ENCODE measurements around the gene MS4A4E.
"Not testable (repeated sequence)": the region's sequence is repeated elsewhere in the genome, so short reads cannot be mapped to it uniquely, and the experiment has no call there.

MS4A4E gene

GRCh38 chr11:60169264-60169915 lies 73.5 kb downstream of the MS4A4E start:
- Histone ChIP-seq H3K4me3 (ENCODE audit: low read depth in 1 of 2, low read length in 2 of 2) (no peak overlapping the region), H3K36me3 (ENCODE audit: control insufficient read depth in 1 of 2, insufficient read depth in 2 of 2, low read length in 2 of 2) (no peaks in the 10 kb centered on the region), H3K27ac (ENCODE audit: low read length) (no peak overlapping the region), H3K27me3 (ENCODE audit: low read depth, low read length) (no peaks in the 10 kb centered on the region), H3K9me3 (ENCODE audit: control insufficient read depth in 1 of 2, low read length in 2 of 2) (no peaks in the 10 kb centered on the region), H3K4me1 (ENCODE audit: control insufficient read depth in 1 of 2, insufficient read depth in 2 of 2, low read length in 2 of 2) (no peaks in the 10 kb centered on the region)

- no peaks in the 10 kb centered on the region for H3K36me3 ChIP-seq (ENCODE audit: control insufficient read depth in 1 of 2, insufficient read depth in 2 of 2, low read length in 2 of 2)
- H3K4me1 ChIP-seq (ENCODE audit: control insufficient read depth in 1 of 2, insufficient read depth in 2 of 2, low read length in 2 of 2) = no peaks in the 10 kb centered on the region
- H3K27me3 ChIP-seq (ENCODE audit: low read depth, low read length) = no peaks in the 10 kb centered on the region
- no peaks in the 10 kb centered on the region for H3K9me3 ChIP-seq (ENCODE audit: control insufficient read depth in 1 of 2, low read length in 2 of 2)
- H3K27ac ChIP-seq (ENCODE audit: low read length) = no peak overlapping the region
- H3K4me3 ChIP-seq (ENCODE audit: low read depth in 1 of 2, low read length in 2 of 2) = no peak overlapping the region
Observed at GRCh38 chr11:60168306-60168705, 74.6 kb downstream of the MS4A4E start.

DNA sequence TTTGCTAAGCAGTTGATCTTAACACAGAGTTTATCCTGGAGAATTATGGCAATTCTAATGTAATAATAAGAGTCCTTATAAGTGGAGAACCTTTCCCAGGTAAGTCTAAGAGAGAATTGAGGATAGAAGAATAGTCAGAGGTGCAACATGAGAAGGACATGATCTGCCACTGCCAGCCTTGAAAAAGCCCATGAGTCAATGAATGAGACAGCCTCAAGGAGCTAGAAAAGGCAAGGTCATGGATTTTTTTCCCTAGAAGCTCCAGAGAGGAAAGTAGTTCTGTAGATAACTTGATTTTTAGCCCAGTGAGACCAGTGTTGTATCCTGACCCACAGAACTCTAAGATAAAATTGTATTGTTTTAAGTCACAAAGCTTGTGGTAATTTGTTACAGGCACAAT lies 77.0 kb downstream of the MS4A4E start:
- Histone ChIP-seq H3K9me3 (ENCODE audit: control insufficient read depth in 1 of 2, low read length in 2 of 2) (no peaks in the 10 kb centered on the region), H3K36me3 (ENCODE audit: control insufficient read depth in 1 of 2, insufficient read depth in 2 of 2, low read length in 2 of 2) (no peaks in the 10 kb centered on the region), H3K27ac (ENCODE audit: low read length) (no peak overlapping the region), H3K27me3 (ENCODE audit: low read depth, low read length) (no peaks in the 10 kb centered on the region), H3K4me3 (ENCODE audit: low read depth in 1 of 2, low read length in 2 of 2) (no peak overlapping the region), H3K4me1 (ENCODE audit: control insufficient read depth in 1 of 2, insufficient read depth in 2 of 2, low read length in 2 of 2) (no peaks in the 10 kb centered on the region)

GRCh38 chr11:60165538-60165937 lies 77.4 kb downstream of the MS4A4E start:
- H3K9me3 ChIP-seq (ENCODE audit: control insufficient read depth in 1 of 2, low read length in 2 of 2) = no peaks in the 10 kb centered on the region
- no peak overlapping the region for H3K27ac ChIP-seq (ENCODE audit: low read length)
- no peaks in the 10 kb centered on the region for H3K27me3 ChIP-seq (ENCODE audit: low read depth, low read length)
- H3K4me3 ChIP-seq (ENCODE audit: low read depth in 1 of 2, low read length in 2 of 2) = no peak overlapping the region
- no peaks in the 10 kb centered on the region for H3K36me3 ChIP-seq (ENCODE audit: control insufficient read depth in 1 of 2, insufficient read depth in 2 of 2, low read length in 2 of 2)
- H3K4me1 ChIP-seq (ENCODE audit: control insufficient read depth in 1 of 2, insufficient read depth in 2 of 2, low read length in 2 of 2) = no peaks in the 10 kb centered on the region

- no peaks in the 10 kb centered on the region for H3K4me1 ChIP-seq (ENCODE audit: control insufficient read depth in 1 of 2, insufficient read depth in 2 of 2, low read length in 2 of 2)
- H3K27ac ChIP-seq (ENCODE audit: low read length) = no peak overlapping the region
- H3K4me3 ChIP-seq (ENCODE audit: low read depth in 1 of 2, low read length in 2 of 2) = no peak overlapping the region
- no peaks in the 10 kb centered on the region for H3K27me3 ChIP-seq (ENCODE audit: low read depth, low read length)
- no peaks in the 10 kb centered on the region for H3K36me3 ChIP-seq (ENCODE audit: control insufficient read depth in 1 of 2, insufficient read depth in 2 of 2, low read length in 2 of 2)
- H3K9me3 ChIP-seq (ENCODE audit: control insufficient read depth in 1 of 2, low read length in 2 of 2) = no peaks in the 10 kb centered on the region
Observed at GRCh38 chr11:60164550-60165075, 78.3 kb downstream of the MS4A4E start.

- Histone ChIP-seq H3K36me3 (ENCODE audit: control insufficient read depth in 1 of 2, insufficient read depth in 2 of 2, low read length in 2 of 2) (no peaks in the 10 kb centered on the region), H3K27me3 (ENCODE audit: low read depth, low read length) (no peaks in the 10 kb centered on the region), H3K4me3 (ENCODE audit: low read depth in 1 of 2, low read length in 2 of 2) (no peak overlapping the region), H3K27ac (ENCODE audit: low read length) (no peak overlapping the region), H3K4me1 (ENCODE audit: control insufficient read depth in 1 of 2, insufficient read depth in 2 of 2, low read length in 2 of 2) (no peaks in the 10 kb centered on the region), H3K9me3 (ENCODE audit: control insufficient read depth in 1 of 2, low read length in 2 of 2) (no peaks in the 10 kb centered on the region)
Observed at GRCh38 chr11:60161766-60162165, 81.2 kb downstream of the MS4A4E start.

GRCh38 chr11:60161107-60161506 lies 81.8 kb downstream of the MS4A4E start:
- H3K27me3 ChIP-seq (ENCODE audit: low read depth, low read length) = no peaks in the 10 kb centered on the region
- H3K36me3 ChIP-seq (ENCODE audit: control insufficient read depth in 1 of 2, insufficient read depth in 2 of 2, low read length in 2 of 2) = no peaks in the 10 kb centered on the region
- no peaks in the 10 kb centered on the region for H3K4me1 ChIP-seq (ENCODE audit: control insufficient read depth in 1 of 2, insufficient read depth in 2 of 2, low read length in 2 of 2)
- H3K27ac ChIP-seq (ENCODE audit: low read length) = no peak overlapping the region
- no peaks in the 10 kb centered on the region for H3K9me3 ChIP-seq (ENCODE audit: control insufficient read depth in 1 of 2, low read length in 2 of 2)
- H3K4me3 ChIP-seq (ENCODE audit: low read depth in 1 of 2, low read length in 2 of 2) = no peak overlapping the region

DNA sequence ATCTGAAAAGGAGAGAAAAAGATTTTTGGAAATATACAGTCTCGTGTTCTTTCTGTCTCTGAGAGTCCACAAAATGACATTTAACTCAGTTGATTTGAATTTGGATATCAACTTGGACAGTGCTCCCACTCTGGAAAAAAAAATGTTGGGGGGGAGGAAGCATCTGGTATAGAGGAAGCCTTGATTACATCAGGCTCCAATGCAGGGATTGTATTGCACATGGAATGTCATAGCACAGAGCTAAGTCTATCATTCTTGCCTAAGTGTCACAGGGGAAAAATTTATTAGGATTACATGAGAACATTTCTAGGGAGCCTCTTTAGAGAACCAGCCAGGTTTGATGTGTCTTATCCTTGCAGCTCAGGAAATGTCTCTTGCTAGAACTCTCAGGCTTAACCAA lies 83.1 kb downstream of the MS4A4E start:
- Histone ChIP-seq H3K27me3 (ENCODE audit: low read depth, low read length) (no peaks in the 10 kb centered on the region), H3K36me3 (ENCODE audit: control insufficient read depth in 1 of 2, insufficient read depth in 2 of 2, low read length in 2 of 2) (no peaks in the 10 kb centered on the region), H3K27ac (ENCODE audit: low read length) (no peak overlapping the region), H3K9me3 (ENCODE audit: control insufficient read depth in 1 of 2, low read length in 2 of 2) (no peaks in the 10 kb centered on the region), H3K4me3 (ENCODE audit: low read depth in 1 of 2, low read length in 2 of 2) (no peak overlapping the region), H3K4me1 (ENCODE audit: control insufficient read depth in 1 of 2, insufficient read depth in 2 of 2, low read length in 2 of 2) (no peaks in the 10 kb centered on the region)

GRCh38 chr11:60159284-60159683 lies 83.7 kb downstream of the MS4A4E start:
- Histone ChIP-seq H3K36me3 (ENCODE audit: control insufficient read depth in 1 of 2, insufficient read depth in 2 of 2, low read length in 2 of 2) (no peaks in the 10 kb centered on the region), H3K27me3 (ENCODE audit: low read depth, low read length) (no peaks in the 10 kb centered on the region), H3K4me3 (ENCODE audit: low read depth in 1 of 2, low read length in 2 of 2) (no peak overlapping the region), H3K27ac (ENCODE audit: low read length) (no peak overlapping the region), H3K4me1 (ENCODE audit: control insufficient read depth in 1 of 2, insufficient read depth in 2 of 2, low read length in 2 of 2) (no peaks in the 10 kb centered on the region), H3K9me3 (ENCODE audit: control insufficient read depth in 1 of 2, low read length in 2 of 2) (no peaks in the 10 kb centered on the region)

- Histone ChIP-seq H3K9me3 (ENCODE audit: control insufficient read depth in 1 of 2, low read length in 2 of 2) (no peaks in the 10 kb centered on the region), H3K36me3 (ENCODE audit: control insufficient read depth in 1 of 2, insufficient read depth in 2 of 2, low read length in 2 of 2) (no peaks in the 10 kb centered on the region), H3K27ac (ENCODE audit: low read length) (no peak overlapping the region), H3K27me3 (ENCODE audit: low read depth, low read length) (no peaks in the 10 kb centered on the region), H3K4me3 (ENCODE audit: low read depth in 1 of 2, low read length in 2 of 2) (no peak overlapping the region), H3K4me1 (ENCODE audit: control insufficient read depth in 1 of 2, insufficient read depth in 2 of 2, low read length in 2 of 2) (no peaks in the 10 kb centered on the region)
Observed at GRCh38 chr11:60158636-60159035, 84.3 kb downstream of the MS4A4E start.

DNA sequence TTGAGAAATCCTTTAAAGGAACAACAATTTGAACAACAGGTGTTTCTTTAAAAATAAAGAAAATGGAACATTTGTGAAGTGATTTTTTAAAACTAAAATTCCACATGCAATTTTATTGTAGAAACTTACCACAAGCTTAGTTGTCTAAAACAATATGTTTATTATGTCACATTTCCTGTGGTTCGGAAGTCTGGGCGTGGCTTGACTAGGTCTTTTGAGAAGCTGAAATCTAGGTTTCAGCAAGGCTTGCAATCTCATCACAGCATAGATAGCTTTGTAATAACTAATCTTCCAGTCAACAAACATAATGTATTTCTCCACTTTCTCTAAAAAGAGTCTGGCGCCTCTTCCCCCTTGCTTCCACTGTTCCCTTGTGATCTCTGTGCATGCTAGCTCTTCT lies 87.0 kb downstream of the MS4A4E start:
- Histone ChIP-seq H3K4me1 (ENCODE audit: control insufficient read depth in 1 of 2, insufficient read depth in 2 of 2, low read length in 2 of 2) (no peaks in the 10 kb centered on the region), H3K27ac (ENCODE audit: low read length) (no peak overlapping the region), H3K36me3 (ENCODE audit: control insufficient read depth in 1 of 2, insufficient read depth in 2 of 2, low read length in 2 of 2) (no peaks in the 10 kb centered on the region), H3K27me3 (ENCODE audit: low read depth, low read length) (no peaks in the 10 kb centered on the region), H3K9me3 (ENCODE audit: control insufficient read depth in 1 of 2, low read length in 2 of 2) (no peaks in the 10 kb centered on the region), H3K4me3 (ENCODE audit: low read depth in 1 of 2, low read length in 2 of 2) (no peak overlapping the region)

DNA sequence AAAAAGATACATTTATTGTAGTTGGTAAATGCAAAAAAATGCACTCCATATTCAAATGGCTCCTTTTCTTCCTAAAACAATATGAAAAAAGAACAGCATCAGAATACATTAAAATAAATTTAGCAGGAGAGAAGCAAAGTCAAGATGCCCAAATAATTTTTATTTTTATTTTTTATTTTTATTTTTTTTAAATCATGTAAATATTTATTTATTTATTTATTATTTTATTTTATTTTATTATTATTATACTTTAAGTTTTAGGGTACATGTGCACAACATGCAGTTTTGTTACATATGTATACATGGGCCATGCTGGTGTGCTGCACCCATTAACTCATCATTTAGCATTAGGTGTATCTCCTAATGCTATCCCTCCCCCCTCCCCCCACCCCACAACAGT lies 90.2 kb downstream of the MS4A4E start:
- H3K36me3 ChIP-seq (ENCODE audit: control insufficient read depth in 1 of 2, insufficient read depth in 2 of 2, low read length in 2 of 2); H3K27ac ChIP-seq (ENCODE audit: low read length); H3K4me1 ChIP-seq (ENCODE audit: control insufficient read depth in 1 of 2, insufficient read depth in 2 of 2, low read length in 2 of 2): not testable (repeated sequence)

More for the DNA sequence above, 90.2 kb downstream of the MS4A4E start:
- not testable (repeated sequence) for H3K4me3 ChIP-seq (ENCODE audit: low read depth in 1 of 2, low read length in 2 of 2); H3K9me3 ChIP-seq (ENCODE audit: control insufficient read depth in 1 of 2, low read length in 2 of 2); H3K27me3 ChIP-seq (ENCODE audit: low read depth, low read length)

All from muscle layer of duodenum (tissue), 2 donors.